Neural cell (in vitro differentiated cells): ENCODE measurements around the gene MCM3AP. TPM values are rescaled to one million over a fixed set of nuclear protein-coding genes. Genes with fewer than 3 reads are reported as not detected.

Experiments used
- H2AFZ ChIP-seq: fragments of 200-600, 300-800 bp; sonication (generic), shearing (Covaris generic); 2 replicates; pipeline ENCODE4 v1.6.0; 2014; ENCODE audit warnings: low read depth, mild to moderate bottlenecking, antibody characterized with exemption, low read length, moderate library complexity
- H3F3A ChIP-seq: fragments of 200-600 bp; shearing (Covaris generic); 2 replicates; pipeline ENCODE4 v1.6.1; 2016; ENCODE audit warnings: mild to moderate bottlenecking, moderate library complexity, mixed read lengths, antibody characterized with exemption, low read length; ENCODE audit not compliant: insufficient read depth, poor library complexity, severe bottlenecking
- H3K27ac ChIP-seq: fragments of 200-600, 300-800 bp; sonication (generic), shearing (Covaris generic); 2 replicates; pipeline ENCODE4 v1.5.1; 2014; ENCODE audit warnings: mild to moderate bottlenecking, low read length, moderate library complexity
- H3K27me3 ChIP-seq: fragments of 300-800, 200-600 bp; sonication (generic), shearing (Covaris generic); 2 replicates; pipeline ENCODE4 v1.6.0; 2014; ENCODE audit warnings: mild to moderate bottlenecking, low read depth, low read length, moderate library complexity; ENCODE audit not compliant: insufficient read depth
- H3K36me3 ChIP-seq: fragments of 300-800, 200-600 bp; sonication (generic), shearing (Covaris generic); 2 replicates; pipeline ENCODE4 v1.5.1; 2014; ENCODE audit warnings: mild to moderate bottlenecking, antibody characterized with exemption, low read length, moderate library complexity; ENCODE audit not compliant: insufficient read depth
- H3K4me2 ChIP-seq: fragments of 300-800, 200-600 bp; sonication (generic), shearing (Covaris generic); 2 replicates; pipeline ENCODE4 v1.6.0; 2014; ENCODE audit warnings: mild to moderate bottlenecking, low read length
- H3K4me3 ChIP-seq: fragments of 300-800, 200-600 bp; sonication (generic), shearing (Covaris generic); 2 replicates; pipeline ENCODE4 v1.5.1; 2014; ENCODE audit warnings: mild to moderate bottlenecking, low read length, moderate library complexity
- H3K79me2 ChIP-seq: fragments of 200-600 bp; shearing (Covaris generic); replicated peaks from 2 replicates; pipeline ENCODE4 v1.6.0; 2014; ENCODE audit warnings: mild to moderate bottlenecking, low read length, moderate library complexity; ENCODE audit not compliant: insufficient read depth
- H3K9ac ChIP-seq: fragments of 300-800, 200-600 bp; sonication (generic), shearing (Covaris generic); 2 replicates; pipeline ENCODE4 v1.6.1; 2016; ENCODE audit warnings: mild to moderate bottlenecking, low read length, mixed read lengths
- H3K9me2 ChIP-seq: fragments of 200-600 bp; shearing (Covaris generic); 2 replicates; pipeline ENCODE4 v1.6.1; 2016; ENCODE audit warnings: mild to moderate bottlenecking, low read length, mixed read lengths; ENCODE audit not compliant: insufficient read depth
- H3K9me3 ChIP-seq: fragments of 200-600, 300-800 bp; sonication (generic), shearing (Covaris generic); 2 replicates; pipeline ENCODE4 v1.6.1; 2016; ENCODE audit warnings: mild to moderate bottlenecking, mixed run types, low read length, moderate library complexity, mixed read lengths
- H4K20me1 ChIP-seq: fragments of 200-600 bp; shearing (Covaris generic); 2 replicates; pipeline ENCODE4 v1.6.1; 2016; ENCODE audit warnings: mild to moderate bottlenecking, mixed run types; ENCODE audit not compliant: insufficient read depth
- CTCF ChIP-seq: fragments of 450-650 bp; IDR thresholded peaks from 2 replicates; pipeline ENCODE4 v1.5.1; 2014; ENCODE audit warnings: antibody characterized with exemption, mild to moderate bottlenecking, moderate library complexity; ENCODE audit not compliant: poor library complexity, severe bottlenecking
- EP300 ChIP-seq: fragments of 450-650 bp; conservative IDR thresholded peaks from 2 replicates; pipeline ENCODE4 v1.6.1; 2014; ENCODE audit warnings: antibody characterized with exemption, mild to moderate bottlenecking, moderate library complexity; ENCODE audit not compliant: poor library complexity, severe bottlenecking
- EZH2 ChIP-seq: fragments of 200-600, 300-800 bp; shearing (Covaris generic), sonication (generic); IDR thresholded peaks from 2 replicates; pipeline ENCODE4 v1.6.1; 2014; ENCODE audit warnings: antibody characterized with exemption, low read length, borderline replicate concordance, mild to moderate bottlenecking; ENCODE audit not compliant: insufficient read depth, poor library complexity, severe bottlenecking
- MXI1 ChIP-seq: fragments of 450-650 bp; conservative IDR thresholded peaks from 2 replicates; pipeline ENCODE4 v1.6.1; 2014; ENCODE audit warnings: antibody characterized with exemption, mild to moderate bottlenecking; ENCODE audit not compliant: poor library complexity, severe bottlenecking
- POLR2AphosphoS5 ChIP-seq: IDR thresholded peaks from 2 replicates; pipeline ENCODE4 v1.6.1; 2012
- RAD21 ChIP-seq: fragments of 450-650 bp; conservative IDR thresholded peaks from 2 replicates; pipeline ENCODE4 v1.6.1; 2014; ENCODE audit warnings: antibody characterized with exemption, mild to moderate bottlenecking, moderate library complexity
- REST ChIP-seq: IDR thresholded peaks from 2 replicates; pipeline ENCODE4 v1.6.1; 2012; ENCODE audit warnings: borderline replicate concordance
- SMC3 ChIP-seq: fragments of 450-650 bp; conservative IDR thresholded peaks from 2 replicates; pipeline ENCODE4 v1.6.1; 2014; ENCODE audit warnings: antibody characterized with exemption, mild to moderate bottlenecking, moderate library complexity; ENCODE audit not compliant: poor library complexity
- TAF1 ChIP-seq: IDR thresholded peaks from 2 replicates; pipeline ENCODE4 v1.6.1; 2012; ENCODE audit warnings: low read depth
- polyA plus RNA-seq: library from polyadenylated mRNA; depleted of rRNA; stranded (reverse); fragments of >200 nt; gene quantifications from 2 replicates; pipeline ENCODE4 v1.2.3, GENCODE V29; 2014

Gene MCM3AP
- polyA plus RNA-seq, 1 donor from 2014 or later: 74.2 TPM

GRCh38 chr21:46221664-46222435 lies 63.6 kb downstream of the MCM3AP start (continued):
- no peak for TF ChIP-seq EP300

GRCh38 chr21:46220847-46221246 lies 64.6 kb downstream of the MCM3AP start:
- Histone ChIP-seq H3K36me3 (no peaks in the 10 kb centered on the region), H4K20me1 (no peaks in the 10 kb centered on the region), H3K79me2 (peaks cover 23% of the 10 kb centered on the region)

GRCh38 chr21:46220275-46220810 lies 65.1 kb downstream of the MCM3AP start:
- no peaks in the 10 kb centered on the region for H3K27me3 ChIP-seq
- no peaks in the 10 kb centered on the region for H4K20me1 ChIP-seq
- H3K9ac ChIP-seq: no peak overlapping the region
- H3K36me3 ChIP-seq: no peaks in the 10 kb centered on the region
- H3F3A ChIP-seq: no peaks in the 10 kb centered on the region
- no peak overlapping the region for H3K4me2 ChIP-seq
- H3K4me3 ChIP-seq: no peak overlapping the region
- no peak overlapping the region for H2AFZ ChIP-seq
- TF ChIP-seq RAD21: no peak
- TF ChIP-seq MXI1: no peak
- no peak for TF ChIP-seq REST
- no peak for TF ChIP-seq POLR2AphosphoS5
- no peak for TF ChIP-seq TAF1
- TF ChIP-seq CTCF: no peak
- no peak for TF ChIP-seq EZH2
- no peak for TF ChIP-seq EP300
- TF ChIP-seq SMC3: no peak
- no peaks in the 10 kb centered on the region for H3K9me2 ChIP-seq
- peaks cover 20% of the 10 kb centered on the region for H3K79me2 ChIP-seq
- no peaks in the 10 kb centered on the region for H3K9me3 ChIP-seq
- no peak overlapping the region for H3K27ac ChIP-seq

More at GRCh38 chr21:46220847-46221246, 64.6 kb downstream of the MCM3AP start:
- no peaks in the 10 kb centered on the region for H3K9me3 ChIP-seq
- no peak overlapping the region for H3K4me3 ChIP-seq
- no peak overlapping the region for H3K27ac ChIP-seq
- H3K9me2 ChIP-seq: no peaks in the 10 kb centered on the region
- no peaks in the 10 kb centered on the region for H3F3A ChIP-seq
- TF ChIP-seq POLR2AphosphoS5 (no peak), REST (no peak), TAF1 (no peak)
- H2AFZ ChIP-seq: no peak overlapping the region
- no peak overlapping the region for H3K4me2 ChIP-seq
- no peak overlapping the region for H3K9ac ChIP-seq
- H3K27me3 ChIP-seq: no peaks in the 10 kb centered on the region
